Right lobe of liver (tissue), 4 donors: ENCODE results near the gene TUNAR.

Source experiments
- POLR2A ChIP-seq: fragments of 450-650 bp; IDR thresholded peaks from one replicate; pipeline ENCODE4 v1.6.1; 2017; ENCODE audit warnings: antibody characterized with exemption, mild to moderate bottlenecking
- TF ChIP-seq, protein P1 (sequence below), 4 donors: fragments of 200-600 bp in 3 of 4; fragments of 450-650 bp in 1 of 4; IDR thresholded peaks; one replicate each; pipeline versions ENCODE4 v1.5.1 to v1.8.0; 2016 to 2022; ENCODE audit warnings: antibody characterized with exemption in 4 of 4, mild to moderate bottlenecking in 2 of 4
- donor health status: DM: no; HTN: no; CAD: no.
- donor health status: DM: no; HTN: no; CAD: no.
- donor health status: DM: no; HTN: yes; CAD: no.

DNA sequence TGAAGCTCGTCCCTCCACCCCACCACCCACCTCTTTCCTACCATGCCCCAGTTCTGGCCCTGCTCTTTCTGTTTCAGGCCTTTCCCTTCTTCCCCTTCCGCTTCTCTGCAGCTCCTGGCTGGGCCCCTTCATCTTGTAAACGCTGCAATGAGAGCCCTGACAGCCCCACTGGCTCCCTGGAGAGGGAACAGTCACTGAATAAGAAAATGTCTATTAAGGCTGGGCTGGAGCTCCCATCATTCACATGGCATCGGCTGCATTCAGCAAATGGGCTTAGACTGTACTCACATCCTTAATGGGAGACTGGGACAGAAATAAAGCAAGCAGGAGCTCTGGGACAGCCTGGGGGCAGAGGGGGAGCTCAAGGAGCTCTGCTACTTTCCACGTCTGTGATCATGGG, 45.2 kb upstream of the TUNAR start:
- TF ChIP-seq, protein P1, sequence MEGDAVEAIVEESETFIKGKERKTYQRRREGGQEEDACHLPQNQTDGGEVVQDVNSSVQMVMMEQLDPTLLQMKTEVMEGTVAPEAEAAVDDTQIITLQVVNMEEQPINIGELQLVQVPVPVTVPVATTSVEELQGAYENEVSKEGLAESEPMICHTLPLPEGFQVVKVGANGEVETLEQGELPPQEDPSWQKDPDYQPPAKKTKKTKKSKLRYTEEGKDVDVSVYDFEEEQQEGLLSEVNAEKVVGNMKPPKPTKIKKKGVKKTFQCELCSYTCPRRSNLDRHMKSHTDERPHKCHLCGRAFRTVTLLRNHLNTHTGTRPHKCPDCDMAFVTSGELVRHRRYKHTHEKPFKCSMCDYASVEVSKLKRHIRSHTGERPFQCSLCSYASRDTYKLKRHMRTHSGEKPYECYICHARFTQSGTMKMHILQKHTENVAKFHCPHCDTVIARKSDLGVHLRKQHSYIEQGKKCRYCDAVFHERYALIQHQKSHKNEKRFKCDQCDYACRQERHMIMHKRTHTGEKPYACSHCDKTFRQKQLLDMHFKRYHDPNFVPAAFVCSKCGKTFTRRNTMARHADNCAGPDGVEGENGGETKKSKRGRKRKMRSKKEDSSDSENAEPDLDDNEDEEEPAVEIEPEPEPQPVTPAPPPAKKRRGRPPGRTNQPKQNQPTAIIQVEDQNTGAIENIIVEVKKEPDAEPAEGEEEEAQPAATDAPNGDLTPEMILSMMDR (IDR thresholded peaks at IDR 0.05): no peak
- TF ChIP-seq POLR2A: no peak
